Mesenchymal stem cell (in vitro differentiated cells and primary cell): ENCODE data around the gene MYO5B.

ENCODE experiments used
- DNase-seq: peaks from one replicate; pipeline ENCODE4 v3.0.0-alpha.2; 2013
- H2AFZ ChIP-seq: one replicate; pipeline ENCODE4 v1.6.1; 2013; ENCODE audit warnings: low read depth, mild to moderate bottlenecking, control low read depth, inconsistent platforms, low read length, moderate library complexity
- H2AK5ac ChIP-seq: 2 replicates; pipeline ENCODE4 v1.6.1; 2013; ENCODE audit warnings: low read length, moderate library complexity, mild to moderate bottlenecking, inconsistent platforms; ENCODE audit not compliant: severe bottlenecking
- H2BK120ac ChIP-seq: one replicate; pipeline ENCODE4 v1.6.1; 2013; ENCODE audit warnings: low read depth, mild to moderate bottlenecking, inconsistent platforms, low read length, moderate library complexity
- H2BK12ac ChIP-seq, 2 experiments: one replicate each; pipeline ENCODE4 v1.6.1; 2013; ENCODE audit warnings: inconsistent platforms in 2 of 2, low read length in 2 of 2, mild to moderate bottlenecking in 2 of 2, moderate library complexity in 2 of 2, control low read depth in 1 of 2
- H2BK15ac ChIP-seq: one replicate; pipeline ENCODE4 v1.6.1; 2013; ENCODE audit warnings: mild to moderate bottlenecking, low read depth, inconsistent platforms; ENCODE audit not compliant: poor library complexity, severe bottlenecking
- H2BK5ac ChIP-seq: 2 replicates; pipeline ENCODE4 v1.6.1; 2013; ENCODE audit warnings: low read depth, mild to moderate bottlenecking, low read length, control low read depth, inconsistent platforms; ENCODE audit not compliant: poor library complexity, severe bottlenecking
- H3K14ac ChIP-seq, 2 experiments: one replicate each; pipeline ENCODE4 v1.6.1; 2013; ENCODE audit warnings: inconsistent platforms in 2 of 2, low read length in 2 of 2, control low read depth in 1 of 2, mild to moderate bottlenecking in 1 of 2, moderate library complexity in 1 of 2
- H3K18ac ChIP-seq, 2 experiments: one replicate each; pipeline ENCODE4 v1.6.1; 2013; ENCODE audit warnings: inconsistent platforms in 2 of 2, low read length in 2 of 2, control low read depth in 1 of 2, low read depth in 1 of 2, mild to moderate bottlenecking in 1 of 2
- H3K23ac ChIP-seq, 2 experiments: one replicate each; pipeline ENCODE4 v1.6.1; 2013; ENCODE audit warnings: inconsistent platforms in 2 of 2, low read length in 2 of 2, mild to moderate bottlenecking in 2 of 2, moderate library complexity in 2 of 2, control low read depth in 1 of 2
- H3K27ac ChIP-seq: 2 replicates; pipeline ENCODE4 v1.5.1; 2013; ENCODE audit warnings: mild to moderate bottlenecking, moderate library complexity, low read length, control low read depth, inconsistent platforms; ENCODE audit not compliant: poor library complexity, severe bottlenecking
- H3K27me3 ChIP-seq, 2 experiments: 2 replicates each; pipeline versions ENCODE4 v1.6.1 to v1.7.0; 2013; ENCODE audit warnings: low read length in 2 of 2, mild to moderate bottlenecking in 2 of 2, moderate library complexity in 2 of 2, control low read depth in 1 of 2, inconsistent platforms in 1 of 2; ENCODE audit not compliant: control insufficient read depth in 1 of 2, insufficient read depth in 1 of 2
- H3K36me3 ChIP-seq, 2 experiments: 2 replicates each; pipeline versions ENCODE4 v1.6.1 to v1.7.0; 2013; ENCODE audit warnings: low read length in 2 of 2, control low read depth in 1 of 2, inconsistent platforms in 1 of 2, low read depth in 1 of 2, mild to moderate bottlenecking in 1 of 2; ENCODE audit not compliant: insufficient read depth in 2 of 2, control insufficient read depth in 1 of 2
- H3K4ac ChIP-seq, 2 experiments: one replicate each; pipeline ENCODE4 v1.6.1; 2013; ENCODE audit warnings: inconsistent platforms in 2 of 2, low read length in 2 of 2, mild to moderate bottlenecking in 2 of 2, moderate library complexity in 2 of 2, control low read depth in 1 of 2, low read depth in 1 of 2
- H3K4me1 ChIP-seq: 2 replicates; pipeline ENCODE4 v1.6.1; 2013; ENCODE audit warnings: low read depth, low read length, control low read depth; ENCODE audit not compliant: control insufficient read depth, insufficient read depth
- H3K4me2 ChIP-seq: 2 replicates; pipeline ENCODE4 v1.6.1; 2013; ENCODE audit warnings: low read length, mild to moderate bottlenecking, inconsistent platforms; ENCODE audit not compliant: poor library complexity, severe bottlenecking
- H3K4me3 ChIP-seq, 2 experiments: 2 replicates each; pipeline versions ENCODE4 v1.5.1 to v1.7.0; 2013; ENCODE audit warnings: low read length in 2 of 2, mild to moderate bottlenecking in 2 of 2, control low read depth in 1 of 2, low read depth in 1 of 2; ENCODE audit not compliant: insufficient read depth in 1 of 2
- H3K79me1 ChIP-seq: replicated peaks from 2 replicates; pipeline ENCODE4 v1.6.1; 2013; ENCODE audit warnings: mild to moderate bottlenecking, control low read depth, low read length, inconsistent platforms; ENCODE audit not compliant: poor library complexity, severe bottlenecking
- H3K9ac ChIP-seq: 2 replicates; pipeline ENCODE4 v1.7.0; 2013; ENCODE audit warnings: mild to moderate bottlenecking, low read length, moderate library complexity
- H3K9me3 ChIP-seq: 2 replicates; pipeline ENCODE4 v1.7.0; 2013; ENCODE audit warnings: mild to moderate bottlenecking, low read length; ENCODE audit not compliant: control insufficient read depth
- H4K8ac ChIP-seq: one replicate; pipeline ENCODE4 v1.6.1; 2013; ENCODE audit warnings: inconsistent platforms, mild to moderate bottlenecking, low read length, moderate library complexity
- H4K91ac ChIP-seq: one replicate; pipeline ENCODE4 v1.6.1; 2013; ENCODE audit warnings: mild to moderate bottlenecking, low read length, inconsistent platforms
- WGBS: methylation state at CpG from one replicate; pipeline ENCODE4 v1.1.7; 2013; ENCODE audit warnings: mixed read lengths; 5-methylcytosine and 5-hydroxymethylcytosine counted together

The MYO5B gene

DNA sequence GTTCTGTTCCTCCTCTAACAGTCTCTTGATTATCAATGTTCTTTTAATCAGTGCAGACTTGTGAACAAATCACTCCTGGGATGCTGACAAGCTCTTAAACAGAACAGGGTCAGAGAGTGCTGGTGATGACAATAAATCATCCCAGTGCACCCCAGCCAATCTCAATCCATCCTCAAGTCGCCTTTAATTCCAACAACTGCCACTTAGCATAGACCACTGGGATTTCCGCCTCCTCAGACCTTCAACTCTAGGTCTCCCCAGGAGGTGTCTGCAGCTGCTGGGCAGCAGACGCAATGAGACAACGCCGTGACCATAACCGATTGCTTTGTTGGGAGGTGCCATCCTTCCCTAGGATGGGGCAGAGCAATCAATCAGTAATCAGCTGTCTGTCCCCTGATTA is 197.4 kb downstream of the MYO5B start:
- H2AFZ ChIP-seq = no peak overlapping the region
- H3K4ac ChIP-seq = no peak overlapping the region
- H2BK12ac ChIP-seq = no peak overlapping the region
- DNase-seq = no peak
- H3K27ac ChIP-seq = no peak overlapping the region
- H2BK15ac ChIP-seq = peak overlapping the region; percentile 38
- no peaks in the 10 kb centered on the region for H3K9me3 ChIP-seq
- H3K4me3 ChIP-seq = no peak overlapping the region
- no peak overlapping the region for H3K23ac ChIP-seq
- H2BK5ac ChIP-seq = no peak overlapping the region
- 85% methylated on average over 6 of the region's 6 CpGs for WGBS
- no peaks in the 10 kb centered on the region for H3K27me3 ChIP-seq
- no peak overlapping the region for H3K14ac ChIP-seq
- H4K91ac ChIP-seq = no peak overlapping the region
- no peak overlapping the region for H2BK120ac ChIP-seq
- H4K8ac ChIP-seq = no peak overlapping the region
- no peaks in the 10 kb centered on the region for H3K36me3 ChIP-seq
- no peak overlapping the region for H3K18ac ChIP-seq
- H3K9ac ChIP-seq = no peak overlapping the region
- no peak overlapping the region for H2AK5ac ChIP-seq
- no peak overlapping the region for H3K4me2 ChIP-seq
- H3K79me1 ChIP-seq = no peaks in the 10 kb centered on the region
- H3K4me1 ChIP-seq = no peaks in the 10 kb centered on the region

DNA sequence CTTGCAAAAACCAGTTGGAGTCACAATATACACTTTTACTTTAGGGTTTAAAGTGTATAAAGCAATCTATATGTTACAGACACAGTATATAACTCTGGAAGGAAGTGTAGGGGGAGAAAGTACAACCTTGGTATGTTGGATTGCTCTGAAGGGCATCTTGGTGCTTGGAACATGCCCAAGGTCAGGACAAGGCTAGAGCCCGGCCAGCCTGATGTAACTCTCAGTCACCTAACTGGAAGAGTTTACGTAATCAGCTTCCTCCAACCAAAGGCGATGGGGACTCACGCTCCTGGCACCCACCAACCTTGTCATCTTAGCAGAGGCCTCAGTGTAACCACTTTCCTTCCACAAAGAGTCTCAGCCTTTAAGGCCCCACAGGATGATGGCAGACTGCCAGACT is 200.5 kb downstream of the MYO5B start:
- H3K9me3 ChIP-seq = no peaks in the 10 kb centered on the region
- no peak overlapping the region for H3K14ac ChIP-seq
- H3K4ac ChIP-seq = no peak overlapping the region
- no peak overlapping the region for H3K18ac ChIP-seq
- H2BK120ac ChIP-seq = no peak overlapping the region
- peaks cover 0 to 3% of the 10 kb centered on the region in 2 experiments for H3K27me3 ChIP-seq
- H3K9ac ChIP-seq = no peak overlapping the region
- H3K36me3 ChIP-seq = no peaks in the 10 kb centered on the region
- DNase-seq = no peak
- no peak overlapping the region for H2BK5ac ChIP-seq
- no peak overlapping the region for H4K91ac ChIP-seq
- H2BK15ac ChIP-seq = no peak overlapping the region
- no peak overlapping the region for H4K8ac ChIP-seq
- no peak overlapping the region for H3K23ac ChIP-seq
- H3K4me3 ChIP-seq = no peak overlapping the region
- no peak overlapping the region for H2AK5ac ChIP-seq
- no peak overlapping the region for H3K27ac ChIP-seq
- 84% methylated on average over 4 of the region's 4 CpGs for WGBS
- H3K79me1 ChIP-seq = no peaks in the 10 kb centered on the region
- H3K4me1 ChIP-seq = no peaks in the 10 kb centered on the region
- no peak overlapping the region for H2BK12ac ChIP-seq
- H2AFZ ChIP-seq = no peak overlapping the region
- no peak overlapping the region for H3K4me2 ChIP-seq

DNA sequence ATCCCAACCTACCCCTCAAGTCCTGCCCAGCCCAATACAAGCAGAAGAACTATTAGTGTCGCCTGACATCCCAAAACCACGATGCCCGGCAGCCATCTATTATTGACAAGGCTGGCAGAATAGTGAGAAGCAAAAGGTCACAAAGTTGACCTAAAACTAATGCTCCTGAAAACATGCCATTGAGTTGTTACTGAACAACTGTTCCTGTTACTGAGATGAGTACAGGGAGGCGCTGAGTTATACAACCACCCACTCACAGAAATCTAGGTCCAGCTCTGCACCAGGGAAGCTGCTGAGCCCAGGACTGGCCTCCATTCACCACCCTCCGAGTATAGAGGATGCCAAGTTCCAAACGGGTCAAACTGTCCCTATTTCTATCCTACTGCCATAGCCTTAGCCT is 201.6 kb downstream of the MYO5B start:
- Histone ChIP-seq H2BK12ac (no peak overlapping the region), H4K8ac (no peak overlapping the region), H3K36me3 (no peaks in the 10 kb centered on the region), H4K91ac (no peak overlapping the region), H2AK5ac (no peak overlapping the region), H2BK15ac (no peak overlapping the region), H3K27ac (no peak overlapping the region), H2BK5ac (no peak overlapping the region), H3K14ac (no peak overlapping the region), H3K23ac (no peak overlapping the region), H3K4me3 (no peak overlapping the region), H3K4ac (no peak overlapping the region), H3K4me2 (no peak overlapping the region), H3K18ac (no peak overlapping the region), H2BK120ac (no peak overlapping the region), H3K9ac (no peak overlapping the region), H3K4me1 (no peaks in the 10 kb centered on the region), H3K79me1 (no peaks in the 10 kb centered on the region), H2AFZ (no peak overlapping the region), H3K27me3 (peaks cover 0 to 5% of the 10 kb centered on the region in 2 experiments), H3K9me3 (no peaks in the 10 kb centered on the region)
- no peak for DNase-seq
- 88% methylated on average over 6 of the region's 6 CpGs for WGBS

DNA sequence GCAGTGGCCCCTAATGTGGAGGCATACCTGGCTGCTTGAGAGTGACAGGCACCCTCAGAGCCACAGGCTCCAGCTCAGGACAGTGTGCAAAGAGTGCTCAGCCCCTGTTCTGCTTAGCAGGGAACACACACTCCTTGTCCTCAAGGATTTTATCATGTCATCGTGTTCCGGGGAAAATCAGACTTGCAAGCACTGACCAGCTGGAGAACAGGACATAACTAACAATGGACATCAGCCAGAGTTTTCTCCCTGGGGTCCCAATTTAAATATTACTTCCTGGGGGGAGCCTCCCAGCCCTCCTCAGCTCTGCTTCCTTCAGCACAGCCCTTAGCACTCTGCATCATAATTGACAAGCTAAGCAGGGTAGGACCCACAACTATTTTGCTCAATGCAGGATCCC is 206.2 kb downstream of the MYO5B start:
- Histone ChIP-seq H3K18ac (no peak overlapping the region), H3K9me3 (no peaks in the 10 kb centered on the region), H3K4me1 (no peaks in the 10 kb centered on the region), H3K79me1 (no peaks in the 10 kb centered on the region), H2AFZ (no peak overlapping the region), H3K4ac (no peak overlapping the region), H2BK15ac (no peak overlapping the region), H2BK12ac (no peak overlapping the region), H3K4me2 (no peak overlapping the region), H2BK120ac (no peak overlapping the region), H3K14ac (no peak overlapping the region), H3K23ac (no peak overlapping the region), H3K27me3 (peaks cover 17 to 24% of the 10 kb centered on the region in 2 experiments), H3K4me3 (no peak overlapping the region), H4K8ac (no peak overlapping the region), H3K36me3 (no peaks in the 10 kb centered on the region), H2AK5ac (no peak overlapping the region), H3K27ac (no peak overlapping the region), H3K9ac (no peak overlapping the region), H2BK5ac (no peak overlapping the region), H4K91ac (no peak overlapping the region)
- no peak for DNase-seq
- 47% methylated on average over 2 of the region's 2 CpGs for WGBS
